Mucosa of descending colon (tissue), 3 donors: ENCODE results near the gene DMRTA2. TPM values are rescaled to one million over a fixed set of nuclear protein-coding genes. Genes with fewer than 3 reads are reported as not detected.

Source experiments
- ATAC-seq: fragments of 200-7000 bp; cut with Tn5 transposase; one replicate; pipeline ENCODE4 v1.9.1; 2020; ENCODE audit warnings: mild to moderate bottlenecking, moderate library complexity
- DNase-seq, 3 donors: peaks; one replicate each; pipeline ENCODE4 v3.0.0-alpha.2; 2020
- H3K36me3 ChIP-seq: fragments of 200-600 bp; one replicate; pipeline ENCODE4 v1.8.0; 2021; ENCODE audit warnings: low read depth, mild to moderate bottlenecking
- H3K4me1 ChIP-seq: fragments of 200-600 bp; one replicate; pipeline ENCODE4 v1.8.0; 2021; ENCODE audit warnings: low read depth, mild to moderate bottlenecking
- H3K4me3 ChIP-seq: fragments of 200-600 bp; one replicate; pipeline ENCODE4 v1.8.0; 2021; ENCODE audit warnings: mild to moderate bottlenecking
- H3K9me3 ChIP-seq: fragments of 200-600 bp; one replicate; pipeline ENCODE4 v1.8.0; 2021; ENCODE audit warnings: mild to moderate bottlenecking
- intact Hi-C, 2 donors: fragments of 100-400 bp; cut with DNase I in 1 of 2; cut with micrococcal nuclease in 1 of 2; formaldehyde crosslinking; loops; one replicate each; pipeline versions ENCODE4 v1.11.0 to v1.11.1; 2022; cut with DNase I, micrococcal nuclease
- long read RNA-seq, 2 donors: library from polyadenylated mRNA; unstranded; transcript quantifications; one replicate each; pipeline ENCODE4 v2.0.0, GENCODE V29; 2019 to 2021
- total RNA-seq, 3 donors: library from RNA; stranded (reverse); fragmentation: NEBNext Ultra II Directional in 2 of 3; extraction: Animal tissue kit (Norgen Biotek cat#: 25700) in 2 of 3; gene quantifications; one replicate each; pipeline versions ENCODE4 v1.2.1 to v1.2.4, GENCODE V29; 2021 to 2023
- TF ChIP-seq, protein P1 (sequence below): fragments of 200-600 bp; IDR thresholded peaks from one replicate; pipeline ENCODE4 v1.8.0; 2022; ENCODE audit warnings: antibody characterized with exemption, mild to moderate bottlenecking
- donor health status: DM: no; HTN: no; CAD: no; lungs with moderate emphysema.
- donor health status: DM: no; HTN: no; CAD: no.
- donor health status: DM: no; HTN: yes; CAD: no.

Gene DMRTA2
- total RNA-seq: not detected
- long read RNA-seq, donor 1: 0 reads
- long read RNA-seq, donor 2: 0 reads

DNA sequence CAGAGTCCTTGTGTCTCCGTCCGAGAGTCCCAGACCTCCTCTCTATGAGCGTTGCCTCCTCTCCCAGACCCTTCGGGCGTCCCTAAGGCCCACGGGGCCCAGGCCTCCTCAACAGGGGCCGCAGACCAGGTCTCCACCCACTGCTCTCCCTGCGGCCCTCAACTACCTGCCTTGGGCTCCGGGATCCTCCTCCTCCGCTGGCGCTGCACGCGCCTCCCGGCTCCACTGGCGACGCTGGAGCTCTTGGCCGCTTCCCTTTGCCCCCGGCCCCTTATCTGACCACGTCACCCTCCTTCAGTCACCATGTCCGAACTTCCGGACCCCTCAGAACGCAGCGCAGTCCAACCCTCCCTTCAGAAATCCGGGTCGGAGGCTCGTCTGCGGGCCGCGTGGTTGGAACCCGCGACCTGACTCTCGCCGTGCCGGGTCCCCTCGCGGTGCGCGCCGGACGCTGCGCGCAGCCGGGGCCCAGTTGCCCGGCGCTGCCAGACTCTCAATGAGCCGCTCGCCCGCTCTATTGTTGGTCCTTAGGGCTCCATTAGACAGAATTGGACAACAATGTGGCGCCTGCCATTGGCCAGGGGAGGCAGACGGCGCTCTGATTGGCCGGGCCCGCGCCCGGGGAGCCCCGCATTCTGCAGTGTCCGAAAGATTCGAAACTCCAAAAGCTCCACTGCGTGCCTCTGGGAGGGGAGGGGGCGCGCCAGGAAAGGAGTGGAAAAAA is at the start of gene DMRTA2:
Gene DMRTA2 (minus strand): TSS at position 498 of the 724 bp plus-strand sequence. CDS start 1,907 bp downstream, outside the sequence.
- peak; percentile 57 for ATAC-seq
- Histone ChIP-seq H3K4me3 (no peak within 1 kb of the TSS), H3K9me3 (no peaks in the 10 kb centered on the region), H3K36me3 (no peaks in the 10 kb centered on the region), H3K4me1 (peaks cover 48% of the 10 kb centered on the region)
- TF ChIP-seq, protein P1, sequence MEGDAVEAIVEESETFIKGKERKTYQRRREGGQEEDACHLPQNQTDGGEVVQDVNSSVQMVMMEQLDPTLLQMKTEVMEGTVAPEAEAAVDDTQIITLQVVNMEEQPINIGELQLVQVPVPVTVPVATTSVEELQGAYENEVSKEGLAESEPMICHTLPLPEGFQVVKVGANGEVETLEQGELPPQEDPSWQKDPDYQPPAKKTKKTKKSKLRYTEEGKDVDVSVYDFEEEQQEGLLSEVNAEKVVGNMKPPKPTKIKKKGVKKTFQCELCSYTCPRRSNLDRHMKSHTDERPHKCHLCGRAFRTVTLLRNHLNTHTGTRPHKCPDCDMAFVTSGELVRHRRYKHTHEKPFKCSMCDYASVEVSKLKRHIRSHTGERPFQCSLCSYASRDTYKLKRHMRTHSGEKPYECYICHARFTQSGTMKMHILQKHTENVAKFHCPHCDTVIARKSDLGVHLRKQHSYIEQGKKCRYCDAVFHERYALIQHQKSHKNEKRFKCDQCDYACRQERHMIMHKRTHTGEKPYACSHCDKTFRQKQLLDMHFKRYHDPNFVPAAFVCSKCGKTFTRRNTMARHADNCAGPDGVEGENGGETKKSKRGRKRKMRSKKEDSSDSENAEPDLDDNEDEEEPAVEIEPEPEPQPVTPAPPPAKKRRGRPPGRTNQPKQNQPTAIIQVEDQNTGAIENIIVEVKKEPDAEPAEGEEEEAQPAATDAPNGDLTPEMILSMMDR: no peak
- intact Hi-C loops: no loop called here
- peak in 2 of 3 donors; percentile 22 to 41 for DNase-seq

DNA sequence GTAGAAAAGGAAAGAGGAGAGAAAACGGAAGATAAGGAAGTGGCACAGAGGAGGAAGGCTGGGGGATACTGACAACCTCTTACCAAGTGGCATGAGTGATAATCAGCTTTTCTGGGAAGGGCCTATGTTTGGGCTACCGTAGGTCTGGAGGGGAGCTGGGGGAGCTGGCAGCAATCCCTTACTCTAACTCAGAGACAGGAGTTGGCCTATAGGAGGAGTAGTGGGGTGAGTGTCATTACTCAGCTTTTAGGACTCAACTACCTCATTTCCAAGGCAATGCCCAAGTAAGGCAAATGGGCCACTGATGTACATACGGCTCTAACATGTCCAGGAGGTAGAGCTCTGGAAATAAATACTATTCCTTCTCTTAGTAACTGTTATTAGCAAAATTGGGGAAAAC is 48.7 kb upstream of the DMRTA2 start:
- intact Hi-C loops: no loop called here
- TF ChIP-seq, protein P1: no peak
- Histone ChIP-seq H3K4me3 (no peak overlapping the region), H3K9me3 (no peaks in the 10 kb centered on the region), H3K36me3 (no peaks in the 10 kb centered on the region), H3K4me1 (no peaks in the 10 kb centered on the region)
- no peak for ATAC-seq
- no peak for DNase-seq

DNA sequence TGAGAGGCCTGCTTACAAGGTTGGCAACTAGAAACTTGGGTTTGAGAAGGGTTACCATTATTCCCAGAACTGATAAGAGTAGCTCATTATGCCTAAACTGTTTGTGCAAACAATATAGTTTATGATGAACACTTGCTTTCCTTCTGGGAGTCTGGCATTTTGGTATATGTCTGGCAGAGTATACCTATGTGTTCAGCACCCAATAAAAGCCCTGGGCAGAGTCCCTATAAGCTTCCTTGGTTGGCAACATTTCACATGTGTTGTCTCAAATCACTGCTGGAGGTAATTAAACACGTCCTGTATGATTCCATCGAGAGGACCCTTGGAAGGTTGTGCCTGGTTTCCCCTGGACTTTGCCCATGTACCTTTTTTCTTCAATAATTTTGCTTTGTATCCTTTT is 39.7 kb upstream of the DMRTA2 start:
- DNase-seq: no peak
- Histone ChIP-seq H3K9me3 (no peaks in the 10 kb centered on the region), H3K4me1 (no peaks in the 10 kb centered on the region), H3K36me3 (no peaks in the 10 kb centered on the region), H3K4me3 (no peak overlapping the region)
- TF ChIP-seq, protein P1: no peak
- intact Hi-C loops: no loop called here
- ATAC-seq: peak; percentile 24

DNA sequence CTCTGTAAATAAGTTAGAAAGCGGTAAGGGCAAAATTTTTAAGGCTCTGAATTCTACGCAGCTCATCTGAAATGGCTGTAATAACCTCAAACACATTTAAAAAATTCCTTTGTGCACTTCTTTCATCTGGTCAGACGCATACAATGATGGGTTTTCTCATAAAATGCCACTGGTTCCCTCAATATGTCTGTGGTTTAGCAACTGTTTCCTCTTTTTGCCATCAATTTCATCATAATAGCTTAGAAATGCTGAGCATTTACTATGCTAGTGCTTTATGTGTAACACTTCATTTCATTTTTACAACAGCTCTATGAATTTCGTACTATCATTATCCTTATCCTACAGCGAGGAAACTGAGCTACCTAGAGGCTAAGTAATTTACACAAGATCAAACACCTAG is 35.3 kb upstream of the DMRTA2 start:
- intact Hi-C loops: no loop called here
- TF ChIP-seq, protein P1: no peak
- no peak overlapping the region for H3K4me3 ChIP-seq
- DNase-seq (no peak), ATAC-seq (no peak)
- no peaks in the 10 kb centered on the region for H3K9me3 ChIP-seq
- H3K4me1 ChIP-seq: no peaks in the 10 kb centered on the region
- H3K36me3 ChIP-seq: no peaks in the 10 kb centered on the region

DNA sequence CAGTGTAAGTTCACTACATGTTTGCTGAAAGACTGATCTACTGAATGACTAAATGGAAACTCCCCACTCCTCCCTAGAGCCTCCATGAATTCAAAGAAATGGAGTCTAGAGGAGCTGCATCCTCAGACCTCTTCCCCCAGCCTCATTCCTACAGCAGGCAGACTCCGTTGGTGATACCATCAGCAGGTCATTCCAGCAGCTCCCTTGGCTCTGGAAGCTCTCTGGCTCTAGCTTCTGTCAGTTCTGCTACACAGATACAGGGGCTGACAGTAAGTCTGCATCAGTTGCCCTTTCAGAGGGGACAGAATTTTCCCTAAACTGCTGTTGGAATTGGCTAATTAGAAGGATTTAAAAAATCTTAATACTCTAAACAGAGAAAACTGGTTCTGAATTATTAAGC is 31.7 kb upstream of the DMRTA2 start:
- DNase-seq (no peak), ATAC-seq (no peak)
- Histone ChIP-seq H3K9me3 (no peaks in the 10 kb centered on the region), H3K4me1 (no peaks in the 10 kb centered on the region), H3K4me3 (no peak overlapping the region), H3K36me3 (no peaks in the 10 kb centered on the region)
- intact Hi-C loops: no loop called here
- TF ChIP-seq, protein P1: no peak
